H1 (cell line): ENCODE data around the gene HSPA2.

Source experiments
- EZH2 ChIP-seq: fragments of 200-600 bp; sonication (generic); IDR thresholded peaks from 2 replicates; pipeline ENCODE4 v1.7.1; 2012; ENCODE audit warnings: low read depth, mild to moderate bottlenecking, moderate library complexity, low read length, inconsistent platforms; ENCODE audit not compliant: severe bottlenecking
- POLR2A ChIP-seq, 2 experiments: IDR thresholded peaks; 1 replicate in 1 of 2; 2 replicates in 1 of 2; pipeline ENCODE4 v1.6.1; 2011; ENCODE audit warnings: low read depth in 2 of 2, low read length in 2 of 2, mild to moderate bottlenecking in 2 of 2; ENCODE audit errors: control extremely low read depth in 1 of 2
- POLR2AphosphoS5 ChIP-seq: IDR thresholded peaks from 2 replicates; pipeline ENCODE4 v1.6.1; 2011; ENCODE audit warnings: low read depth, low read length
- TF ChIP-seq, protein P1 (sequence below), 3 experiments: IDR thresholded peaks; 1 replicate in 2 of 3; 2 replicates in 1 of 3; pipeline versions ENCODE4 v1.5.1 to v1.6.1; 2011; ENCODE audit warnings: low read length in 3 of 3, mild to moderate bottlenecking in 3 of 3, inconsistent platforms in 2 of 3, low read depth in 1 of 3, moderate library complexity in 1 of 3; ENCODE audit not compliant: insufficient read depth in 1 of 3; ENCODE audit errors: control extremely low read depth in 1 of 3
- TF ChIP-seq, protein P2 (sequence below): IDR thresholded peaks from 2 replicates; pipeline ENCODE4 v1.6.1; 2012; ENCODE audit warnings: low read length, inconsistent platforms

DNA sequence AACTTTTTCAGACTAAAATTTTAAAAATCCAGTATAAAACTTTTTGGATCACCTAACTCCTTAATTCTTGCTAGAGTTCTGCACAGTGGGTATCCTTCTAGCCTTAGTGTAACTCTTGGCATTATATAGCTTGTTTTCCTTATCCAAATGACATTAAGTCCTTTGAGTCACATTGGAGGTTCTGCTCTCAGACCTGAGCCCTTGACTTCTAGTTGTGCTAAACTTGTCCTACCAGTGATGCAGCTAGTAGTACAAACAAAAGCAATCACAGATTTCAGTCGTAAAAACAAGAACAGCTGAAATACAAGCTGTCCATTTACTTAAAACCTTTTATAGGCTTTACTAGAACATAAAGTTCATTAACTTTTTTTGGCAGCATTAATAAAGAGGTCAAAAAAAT, 25.5 kb upstream of the HSPA2 start:
- TF ChIP-seq, protein P1, sequence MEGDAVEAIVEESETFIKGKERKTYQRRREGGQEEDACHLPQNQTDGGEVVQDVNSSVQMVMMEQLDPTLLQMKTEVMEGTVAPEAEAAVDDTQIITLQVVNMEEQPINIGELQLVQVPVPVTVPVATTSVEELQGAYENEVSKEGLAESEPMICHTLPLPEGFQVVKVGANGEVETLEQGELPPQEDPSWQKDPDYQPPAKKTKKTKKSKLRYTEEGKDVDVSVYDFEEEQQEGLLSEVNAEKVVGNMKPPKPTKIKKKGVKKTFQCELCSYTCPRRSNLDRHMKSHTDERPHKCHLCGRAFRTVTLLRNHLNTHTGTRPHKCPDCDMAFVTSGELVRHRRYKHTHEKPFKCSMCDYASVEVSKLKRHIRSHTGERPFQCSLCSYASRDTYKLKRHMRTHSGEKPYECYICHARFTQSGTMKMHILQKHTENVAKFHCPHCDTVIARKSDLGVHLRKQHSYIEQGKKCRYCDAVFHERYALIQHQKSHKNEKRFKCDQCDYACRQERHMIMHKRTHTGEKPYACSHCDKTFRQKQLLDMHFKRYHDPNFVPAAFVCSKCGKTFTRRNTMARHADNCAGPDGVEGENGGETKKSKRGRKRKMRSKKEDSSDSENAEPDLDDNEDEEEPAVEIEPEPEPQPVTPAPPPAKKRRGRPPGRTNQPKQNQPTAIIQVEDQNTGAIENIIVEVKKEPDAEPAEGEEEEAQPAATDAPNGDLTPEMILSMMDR (IDR thresholded peaks at IDR 0.05; ENCODE audit: control extremely low read depth in 1 of 3, insufficient read depth in 1 of 3, low read depth in 1 of 3, low read length in 3 of 3): no peak
- TF ChIP-seq POLR2AphosphoS5: no peak
- TF ChIP-seq EZH2: no peak
- no peak for TF ChIP-seq POLR2A (IDR thresholded peaks at IDR 0.05; ENCODE audit: control extremely low read depth in 1 of 2, low read depth in 2 of 2, low read length in 2 of 2)
- TF ChIP-seq, protein P2, sequence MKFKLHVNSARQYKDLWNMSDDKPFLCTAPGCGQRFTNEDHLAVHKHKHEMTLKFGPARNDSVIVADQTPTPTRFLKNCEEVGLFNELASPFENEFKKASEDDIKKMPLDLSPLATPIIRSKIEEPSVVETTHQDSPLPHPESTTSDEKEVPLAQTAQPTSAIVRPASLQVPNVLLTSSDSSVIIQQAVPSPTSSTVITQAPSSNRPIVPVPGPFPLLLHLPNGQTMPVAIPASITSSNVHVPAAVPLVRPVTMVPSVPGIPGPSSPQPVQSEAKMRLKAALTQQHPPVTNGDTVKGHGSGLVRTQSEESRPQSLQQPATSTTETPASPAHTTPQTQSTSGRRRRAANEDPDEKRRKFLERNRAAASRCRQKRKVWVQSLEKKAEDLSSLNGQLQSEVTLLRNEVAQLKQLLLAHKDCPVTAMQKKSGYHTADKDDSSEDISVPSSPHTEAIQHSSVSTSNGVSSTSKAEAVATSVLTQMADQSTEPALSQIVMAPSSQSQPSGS: no peak
